Stomach smooth muscle (tissue), 2 donors: ENCODE measurements around the gene OTUB2.
A peak's percentile ranks its signal among the peaks of the same experiment; 100 is the strongest.

Experiments
- H3K27ac ChIP-seq: one replicate; pipeline ENCODE4 v1.7.0; 2013; ENCODE audit warnings: mild to moderate bottlenecking, low read length, inconsistent platforms
- H3K27me3 ChIP-seq, 2 donors: one replicate each; pipeline ENCODE4 v1.7.0; 2013; ENCODE audit warnings: low read length in 2 of 2; ENCODE audit not compliant: insufficient read depth in 2 of 2, control insufficient read depth in 1 of 2
- H3K36me3 ChIP-seq, 2 donors: one replicate each; pipeline ENCODE4 v1.7.0; 2013; ENCODE audit warnings: low read length in 2 of 2; ENCODE audit not compliant: control insufficient read depth in 2 of 2, insufficient read depth in 2 of 2
- H3K4me1 ChIP-seq: one replicate; pipeline ENCODE4 v1.7.0; 2013; ENCODE audit warnings: low read length; ENCODE audit not compliant: control insufficient read depth, insufficient read depth
- H3K4me3 ChIP-seq, 2 donors: one replicate each; pipeline ENCODE4 v1.7.0; 2013; ENCODE audit warnings: low read length in 2 of 2
- H3K9ac ChIP-seq, 2 donors: one replicate each; pipeline ENCODE4 v1.7.0; 2013; ENCODE audit warnings: low read length in 2 of 2, mild to moderate bottlenecking in 1 of 2
- H3K9me3 ChIP-seq, 2 donors: one replicate each; pipeline ENCODE4 v1.7.0; 2013; ENCODE audit warnings: low read length in 2 of 2; ENCODE audit not compliant: control insufficient read depth in 2 of 2
- donor health status: healthy.
- donor health status: Pancreatic carcinoma.

Gene OTUB2

GRCh38 chr14:94080621-94081385, 54.7 kb downstream of the OTUB2 start, which contains the start of the genes DDX24 and IFI27L1:
DDX24 (minus strand) TSS chr14:94081202; CDS start chr14:94079742, 1,460 bp downstream.
IFI27L1 (plus strand) TSS chr14:94081310; CDS start chr14:94096938, 15,628 bp downstream.
- H3K9ac ChIP-seq: peak within 1 kb of the TSS; percentile 96 to 97
- H3K4me1 ChIP-seq: peaks cover 29% of the 10 kb centered on the region
- no peaks in the 10 kb centered on the region for H3K9me3 ChIP-seq
- H3K27me3 ChIP-seq: no peaks in the 10 kb centered on the region
- H3K4me3 ChIP-seq: peak within 1 kb of the TSS; percentile 86 to 98
- H3K27ac ChIP-seq: peak within 1 kb of the TSS; percentile 85
- peaks cover 10 to 12% of the 10 kb centered on the region in 2 donors for H3K36me3 ChIP-seq

- Histone ChIP-seq H3K27ac (peak overlapping the region; percentile 85), H3K9ac (peak overlapping the region; percentile 96 to 97), H3K27me3 (no peaks in the 10 kb centered on the region), H3K36me3 (peaks cover 10 to 12% of the 10 kb centered on the region in 2 donors), H3K4me1 (peaks cover 29% of the 10 kb centered on the region), H3K9me3 (no peaks in the 10 kb centered on the region), H3K4me3 (peak overlapping the region; percentile 86 to 98)
Measured at GRCh38 chr14:94081386-94081820, 55.3 kb downstream of the OTUB2 start.

- Histone ChIP-seq H3K9ac (no peak overlapping the region), H3K27ac (no peak overlapping the region), H3K36me3 (no peaks in the 10 kb centered on the region), H3K4me1 (no peaks in the 10 kb centered on the region), H3K27me3 (no peaks in the 10 kb centered on the region), H3K9me3 (no peaks in the 10 kb centered on the region), H3K4me3 (no peak overlapping the region)
Measured at GRCh38 chr14:94087891-94088290, 61.8 kb downstream of the OTUB2 start.

GRCh38 chr14:94088516-94088915, 62.4 kb downstream of the OTUB2 start:
- Histone ChIP-seq H3K27me3 (no peaks in the 10 kb centered on the region), H3K4me3 (no peak overlapping the region), H3K4me1 (no peaks in the 10 kb centered on the region), H3K9me3 (no peaks in the 10 kb centered on the region), H3K9ac (no peak overlapping the region), H3K27ac (no peak overlapping the region), H3K36me3 (no peaks in the 10 kb centered on the region)

- Histone ChIP-seq H3K9me3 (no peaks in the 10 kb centered on the region), H3K4me1 (no peaks in the 10 kb centered on the region), H3K27ac (no peak overlapping the region), H3K9ac (no peak overlapping the region), H3K4me3 (no peak overlapping the region), H3K27me3 (no peaks in the 10 kb centered on the region), H3K36me3 (no peaks in the 10 kb centered on the region)
Measured at GRCh38 chr14:94089479-94089878, 63.3 kb downstream of the OTUB2 start.

GRCh38 chr14:94093418-94093817, 67.3 kb downstream of the OTUB2 start:
- H3K27ac ChIP-seq: no peak overlapping the region
- no peak overlapping the region for H3K4me3 ChIP-seq
- H3K9ac ChIP-seq: no peak overlapping the region

GRCh38 chr14:94097091-94097490, 71.0 kb downstream of the OTUB2 start:
- no peaks in the 10 kb centered on the region for H3K9me3 ChIP-seq

More at GRCh38 chr14:94093418-94093817, 67.3 kb downstream of the OTUB2 start:
- Histone ChIP-seq H3K9me3 (no peaks in the 10 kb centered on the region), H3K27me3 (no peaks in the 10 kb centered on the region), H3K36me3 (no peaks in the 10 kb centered on the region), H3K4me1 (no peaks in the 10 kb centered on the region)

More at GRCh38 chr14:94097091-94097490, 71.0 kb downstream of the OTUB2 start:
- Histone ChIP-seq H3K4me3 (no peak overlapping the region), H3K27ac (no peak overlapping the region), H3K4me1 (no peaks in the 10 kb centered on the region), H3K27me3 (no peaks in the 10 kb centered on the region), H3K36me3 (no peaks in the 10 kb centered on the region), H3K9ac (no peak overlapping the region)
